ENCODE measurements around the gene MPV17L.
"Not testable (repeated sequence)": the region's sequence is repeated elsewhere in the genome, so short reads cannot be mapped to it uniquely, and the experiment has no call there.

- TF ChIP-seq POLR2AphosphoS5 (IDR thresholded peaks at IDR 0.05; ENCODE audit: low read depth, low read length); NFIC (IDR thresholded peaks at IDR 0.05; ENCODE audit: borderline replicate concordance); RCOR1 (IDR thresholded peaks at IDR 0.05; ENCODE audit: low read length); SIN3A (IDR thresholded peaks at IDR 0.05; ENCODE audit: borderline replicate concordance, low read depth, low read length); YY1 (IDR thresholded peaks at IDR 0.05; ENCODE audit: low read depth); FOXM1 (IDR thresholded peaks at IDR 0.05; ENCODE audit: low read depth); EP300 (IDR thresholded peaks at IDR 0.05; ENCODE audit: borderline replicate concordance in 1 of 2, low read depth in 1 of 2, low read length in 1 of 2); RFX5 (IDR thresholded peaks at IDR 0.05; ENCODE audit: low read length): not testable (repeated sequence)
- TF ChIP-seq, protein P1, sequence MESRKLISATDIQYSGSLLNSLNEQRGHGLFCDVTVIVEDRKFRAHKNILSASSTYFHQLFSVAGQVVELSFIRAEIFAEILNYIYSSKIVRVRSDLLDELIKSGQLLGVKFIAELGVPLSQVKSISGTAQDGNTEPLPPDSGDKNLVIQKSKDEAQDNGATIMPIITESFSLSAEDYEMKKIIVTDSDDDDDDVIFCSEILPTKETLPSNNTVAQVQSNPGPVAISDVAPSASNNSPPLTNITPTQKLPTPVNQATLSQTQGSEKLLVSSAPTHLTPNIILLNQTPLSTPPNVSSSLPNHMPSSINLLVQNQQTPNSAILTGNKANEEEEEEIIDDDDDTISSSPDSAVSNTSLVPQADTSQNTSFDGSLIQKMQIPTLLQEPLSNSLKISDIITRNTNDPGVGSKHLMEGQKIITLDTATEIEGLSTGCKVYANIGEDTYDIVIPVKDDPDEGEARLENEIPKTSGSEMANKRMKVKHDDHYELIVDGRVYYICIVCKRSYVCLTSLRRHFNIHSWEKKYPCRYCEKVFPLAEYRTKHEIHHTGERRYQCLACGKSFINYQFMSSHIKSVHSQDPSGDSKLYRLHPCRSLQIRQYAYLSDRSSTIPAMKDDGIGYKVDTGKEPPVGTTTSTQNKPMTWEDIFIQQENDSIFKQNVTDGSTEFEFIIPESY (IDR thresholded peaks at IDR 0.05; ENCODE audit: borderline replicate concordance, low read depth), result not testable (repeated sequence)
- TF ChIP-seq, protein P2, sequence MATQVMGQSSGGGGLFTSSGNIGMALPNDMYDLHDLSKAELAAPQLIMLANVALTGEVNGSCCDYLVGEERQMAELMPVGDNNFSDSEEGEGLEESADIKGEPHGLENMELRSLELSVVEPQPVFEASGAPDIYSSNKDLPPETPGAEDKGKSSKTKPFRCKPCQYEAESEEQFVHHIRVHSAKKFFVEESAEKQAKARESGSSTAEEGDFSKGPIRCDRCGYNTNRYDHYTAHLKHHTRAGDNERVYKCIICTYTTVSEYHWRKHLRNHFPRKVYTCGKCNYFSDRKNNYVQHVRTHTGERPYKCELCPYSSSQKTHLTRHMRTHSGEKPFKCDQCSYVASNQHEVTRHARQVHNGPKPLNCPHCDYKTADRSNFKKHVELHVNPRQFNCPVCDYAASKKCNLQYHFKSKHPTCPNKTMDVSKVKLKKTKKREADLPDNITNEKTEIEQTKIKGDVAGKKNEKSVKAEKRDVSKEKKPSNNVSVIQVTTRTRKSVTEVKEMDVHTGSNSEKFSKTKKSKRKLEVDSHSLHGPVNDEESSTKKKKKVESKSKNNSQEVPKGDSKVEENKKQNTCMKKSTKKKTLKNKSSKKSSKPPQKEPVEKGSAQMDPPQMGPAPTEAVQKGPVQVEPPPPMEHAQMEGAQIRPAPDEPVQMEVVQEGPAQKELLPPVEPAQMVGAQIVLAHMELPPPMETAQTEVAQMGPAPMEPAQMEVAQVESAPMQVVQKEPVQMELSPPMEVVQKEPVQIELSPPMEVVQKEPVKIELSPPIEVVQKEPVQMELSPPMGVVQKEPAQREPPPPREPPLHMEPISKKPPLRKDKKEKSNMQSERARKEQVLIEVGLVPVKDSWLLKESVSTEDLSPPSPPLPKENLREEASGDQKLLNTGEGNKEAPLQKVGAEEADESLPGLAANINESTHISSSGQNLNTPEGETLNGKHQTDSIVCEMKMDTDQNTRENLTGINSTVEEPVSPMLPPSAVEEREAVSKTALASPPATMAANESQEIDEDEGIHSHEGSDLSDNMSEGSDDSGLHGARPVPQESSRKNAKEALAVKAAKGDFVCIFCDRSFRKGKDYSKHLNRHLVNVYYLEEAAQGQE (IDR thresholded peaks at IDR 0.05; ENCODE audit: low read depth, low read length), result not testable (repeated sequence)
- TF ChIP-seq, protein P3, sequence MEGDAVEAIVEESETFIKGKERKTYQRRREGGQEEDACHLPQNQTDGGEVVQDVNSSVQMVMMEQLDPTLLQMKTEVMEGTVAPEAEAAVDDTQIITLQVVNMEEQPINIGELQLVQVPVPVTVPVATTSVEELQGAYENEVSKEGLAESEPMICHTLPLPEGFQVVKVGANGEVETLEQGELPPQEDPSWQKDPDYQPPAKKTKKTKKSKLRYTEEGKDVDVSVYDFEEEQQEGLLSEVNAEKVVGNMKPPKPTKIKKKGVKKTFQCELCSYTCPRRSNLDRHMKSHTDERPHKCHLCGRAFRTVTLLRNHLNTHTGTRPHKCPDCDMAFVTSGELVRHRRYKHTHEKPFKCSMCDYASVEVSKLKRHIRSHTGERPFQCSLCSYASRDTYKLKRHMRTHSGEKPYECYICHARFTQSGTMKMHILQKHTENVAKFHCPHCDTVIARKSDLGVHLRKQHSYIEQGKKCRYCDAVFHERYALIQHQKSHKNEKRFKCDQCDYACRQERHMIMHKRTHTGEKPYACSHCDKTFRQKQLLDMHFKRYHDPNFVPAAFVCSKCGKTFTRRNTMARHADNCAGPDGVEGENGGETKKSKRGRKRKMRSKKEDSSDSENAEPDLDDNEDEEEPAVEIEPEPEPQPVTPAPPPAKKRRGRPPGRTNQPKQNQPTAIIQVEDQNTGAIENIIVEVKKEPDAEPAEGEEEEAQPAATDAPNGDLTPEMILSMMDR (IDR thresholded peaks at IDR 0.05), result not testable (repeated sequence)
- TF ChIP-seq, protein P4, sequence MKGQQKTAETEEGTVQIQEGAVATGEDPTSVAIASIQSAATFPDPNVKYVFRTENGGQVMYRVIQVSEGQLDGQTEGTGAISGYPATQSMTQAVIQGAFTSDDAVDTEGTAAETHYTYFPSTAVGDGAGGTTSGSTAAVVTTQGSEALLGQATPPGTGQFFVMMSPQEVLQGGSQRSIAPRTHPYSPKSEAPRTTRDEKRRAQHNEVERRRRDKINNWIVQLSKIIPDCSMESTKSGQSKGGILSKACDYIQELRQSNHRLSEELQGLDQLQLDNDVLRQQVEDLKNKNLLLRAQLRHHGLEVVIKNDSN (IDR thresholded peaks at IDR 0.05; ENCODE audit: borderline replicate concordance, low read depth), result not testable (repeated sequence)
- TF ChIP-seq, protein P5, sequence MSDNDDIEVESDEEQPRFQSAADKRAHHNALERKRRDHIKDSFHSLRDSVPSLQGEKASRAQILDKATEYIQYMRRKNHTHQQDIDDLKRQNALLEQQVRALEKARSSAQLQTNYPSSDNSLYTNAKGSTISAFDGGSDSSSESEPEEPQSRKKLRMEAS (IDR thresholded peaks at IDR 0.05; ENCODE audit: low read depth), result not testable (repeated sequence)
- TF ChIP-seq, protein P6, sequence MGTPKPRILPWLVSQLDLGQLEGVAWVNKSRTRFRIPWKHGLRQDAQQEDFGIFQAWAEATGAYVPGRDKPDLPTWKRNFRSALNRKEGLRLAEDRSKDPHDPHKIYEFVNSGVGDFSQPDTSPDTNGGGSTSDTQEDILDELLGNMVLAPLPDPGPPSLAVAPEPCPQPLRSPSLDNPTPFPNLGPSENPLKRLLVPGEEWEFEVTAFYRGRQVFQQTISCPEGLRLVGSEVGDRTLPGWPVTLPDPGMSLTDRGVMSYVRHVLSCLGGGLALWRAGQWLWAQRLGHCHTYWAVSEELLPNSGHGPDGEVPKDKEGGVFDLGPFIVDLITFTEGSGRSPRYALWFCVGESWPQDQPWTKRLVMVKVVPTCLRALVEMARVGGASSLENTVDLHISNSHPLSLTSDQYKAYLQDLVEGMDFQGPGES (IDR thresholded peaks at IDR 0.05; ENCODE audit: low read depth, low read length), result not testable (repeated sequence)
Measured at GRCh38 chr16:15393025-15393424, 2.5 kb upstream of the MPV17L start.

Data from SK-N-SH (cell line).